ENCODE results near the gene CTNNA2. TPM values are rescaled to one million over a fixed set of nuclear protein-coding genes. Genes with fewer than 3 reads are reported as not detected.

CTNNA2 gene
- total RNA-seq, 1 donor from 2014 or later = 43.5 TPM

DNA sequence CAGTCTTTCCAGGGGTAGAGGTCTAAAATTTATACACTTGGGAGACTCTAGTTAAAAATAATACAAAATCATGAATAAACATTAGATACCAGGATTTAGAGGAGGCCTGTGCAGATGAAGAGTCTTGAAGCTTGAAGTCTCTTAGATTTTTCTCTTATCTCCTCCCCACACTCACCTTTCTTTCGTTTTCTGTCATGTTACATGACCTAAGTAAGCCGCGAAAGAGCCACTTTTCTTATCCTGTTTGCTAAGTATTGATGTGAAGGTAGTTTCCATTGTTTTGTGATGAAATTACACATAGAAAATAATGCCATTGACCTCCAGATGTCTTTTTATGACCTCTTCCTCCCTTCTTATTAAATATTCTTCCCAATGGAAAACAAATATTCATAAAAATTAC is 423.9 kb downstream of the CTNNA2 start:
- Histone ChIP-seq H3K4me1 (no peaks in the 10 kb centered on the region), H3K36me3 (no peaks in the 10 kb centered on the region), H3K27me3 (no peaks in the 10 kb centered on the region), H3K9me3 (ENCODE audit: low read depth) (no peaks in the 10 kb centered on the region), H3K27ac (no peak overlapping the region), H3F3A (ENCODE audit: low read depth) (no peaks in the 10 kb centered on the region), H3K9ac (no peak overlapping the region), H4K20me1 (ENCODE audit: low read depth) (no peaks in the 10 kb centered on the region), H3K4me3 (no peak overlapping the region), H2AFZ (replicated peaks) (no peak overlapping the region), H3K79me2 (ENCODE audit: low read depth) (no peaks in the 10 kb centered on the region), H3K4me2 (no peak overlapping the region)
- no peaks in the 10 kb centered on the region for H3K9me3 Mint-ChIP-seq
- no peaks in the 10 kb centered on the region for H3K27me3 Mint-ChIP-seq (ENCODE audit: insufficient read depth, low read depth)
- no peak for DNase-seq (ENCODE audit: low spot score)
- H3K4me1 Mint-ChIP-seq = peaks cover 11% of the 10 kb centered on the region
- TF ChIP-seq EZH2 (IDR thresholded peaks at IDR 0.05) (no peak), EZH2phosphoT487 (IDR thresholded peaks at IDR 0.05) (no peak), CTCF (IDR thresholded peaks at IDR 0.05) (no peak)
- H3K4me3 Mint-ChIP-seq = peak overlapping the region; percentile 44
- H3K27ac Mint-ChIP-seq = no peak overlapping the region
- H3K36me3 Mint-ChIP-seq = no peaks in the 10 kb centered on the region

DNA sequence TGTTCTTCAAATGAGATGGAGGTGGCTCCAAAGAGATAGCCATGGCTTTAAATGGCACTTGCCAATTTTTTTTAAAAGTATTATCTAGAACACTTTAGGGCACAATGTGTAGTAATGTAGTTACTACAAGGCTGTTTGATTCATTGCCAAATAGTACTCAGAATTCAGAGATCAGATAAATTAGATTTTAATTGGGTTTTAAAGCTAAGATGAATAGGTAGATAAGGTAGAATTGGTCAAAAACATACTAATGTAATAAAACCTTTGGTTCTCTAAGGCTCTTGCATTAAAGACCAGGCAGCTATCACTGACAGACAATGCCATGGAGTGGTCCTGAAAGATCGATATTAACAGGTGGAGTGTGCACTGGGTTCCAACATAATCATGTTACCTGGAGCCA is 425.8 kb downstream of the CTNNA2 start:
- no peaks in the 10 kb centered on the region for H4K20me1 ChIP-seq (ENCODE audit: low read depth)
- Mint-ChIP-seq H3K36me3 (no peaks in the 10 kb centered on the region), H3K4me1 (peaks cover 11% of the 10 kb centered on the region), H3K27ac (no peak overlapping the region), H3K4me3 (no peak overlapping the region), H3K9me3 (no peaks in the 10 kb centered on the region), H3K27me3 (ENCODE audit: insufficient read depth, low read depth) (no peaks in the 10 kb centered on the region)
- H3K9me3 ChIP-seq (ENCODE audit: low read depth) = no peaks in the 10 kb centered on the region
- no peaks in the 10 kb centered on the region for H3K79me2 ChIP-seq (ENCODE audit: low read depth)
- no peak overlapping the region for H3K9ac ChIP-seq
- no peak overlapping the region for H3K4me2 ChIP-seq
- DNase-seq (ENCODE audit: low spot score) = no peak
- H3K4me3 ChIP-seq = no peak overlapping the region
- H3K27me3 ChIP-seq = no peaks in the 10 kb centered on the region
- H2AFZ ChIP-seq (replicated peaks) = no peak overlapping the region
- H3F3A ChIP-seq (ENCODE audit: low read depth) = no peaks in the 10 kb centered on the region
- no peaks in the 10 kb centered on the region for H3K36me3 ChIP-seq
- no peak for TF ChIP-seq EZH2 (IDR thresholded peaks at IDR 0.05)
- TF ChIP-seq CTCF (IDR thresholded peaks at IDR 0.05) = no peak
- no peak for TF ChIP-seq EZH2phosphoT487 (IDR thresholded peaks at IDR 0.05)
- no peak overlapping the region for H3K27ac ChIP-seq
- H3K4me1 ChIP-seq = no peaks in the 10 kb centered on the region

- no peaks in the 10 kb centered on the region for H3K9me3 ChIP-seq (ENCODE audit: low read depth)
- no peak overlapping the region for H3K27ac ChIP-seq
- no peaks in the 10 kb centered on the region for H3K27me3 ChIP-seq
- no peak overlapping the region for H3K9ac ChIP-seq
- peaks cover 11% of the 10 kb centered on the region for H3K4me1 Mint-ChIP-seq
- no peaks in the 10 kb centered on the region for H3K79me2 ChIP-seq (ENCODE audit: low read depth)
- no peaks in the 10 kb centered on the region for H3K4me1 ChIP-seq
- H3K9me3 Mint-ChIP-seq = no peaks in the 10 kb centered on the region
- no peaks in the 10 kb centered on the region for H3K36me3 Mint-ChIP-seq
- no peak overlapping the region for H2AFZ ChIP-seq (replicated peaks)
- H3K27me3 Mint-ChIP-seq (ENCODE audit: insufficient read depth, low read depth) = no peaks in the 10 kb centered on the region
- no peaks in the 10 kb centered on the region for H4K20me1 ChIP-seq (ENCODE audit: low read depth)
- no peak overlapping the region for H3K4me2 ChIP-seq
- no peak overlapping the region for H3K4me3 Mint-ChIP-seq
- H3K36me3 ChIP-seq = no peaks in the 10 kb centered on the region
- H3F3A ChIP-seq (ENCODE audit: low read depth) = no peaks in the 10 kb centered on the region
- H3K27ac Mint-ChIP-seq = no peak overlapping the region
- H3K4me3 ChIP-seq = no peak overlapping the region
- no peak for DNase-seq (ENCODE audit: low spot score)
- no peak for TF ChIP-seq EZH2phosphoT487 (IDR thresholded peaks at IDR 0.05)
- TF ChIP-seq CTCF (IDR thresholded peaks at IDR 0.05) = no peak
- TF ChIP-seq EZH2 (IDR thresholded peaks at IDR 0.05) = no peak
Observed at GRCh38 chr2:79940364-79940763, 427.5 kb downstream of the CTNNA2 start.

All from neural progenitor cell (in vitro differentiated cells).